ENCODE data around the gene COMMD3. TPM values are rescaled to one million over a fixed set of nuclear protein-coding genes. Genes with fewer than 3 reads are reported as not detected.

The COMMD3 gene
- total and polyA plus RNA-seq, 9 of the 15 experiments (the other 6 are each of a cell fraction or from before 2014, with no cell fraction given) = 50.7 to 217 (median 80.1) TPM

DNA sequence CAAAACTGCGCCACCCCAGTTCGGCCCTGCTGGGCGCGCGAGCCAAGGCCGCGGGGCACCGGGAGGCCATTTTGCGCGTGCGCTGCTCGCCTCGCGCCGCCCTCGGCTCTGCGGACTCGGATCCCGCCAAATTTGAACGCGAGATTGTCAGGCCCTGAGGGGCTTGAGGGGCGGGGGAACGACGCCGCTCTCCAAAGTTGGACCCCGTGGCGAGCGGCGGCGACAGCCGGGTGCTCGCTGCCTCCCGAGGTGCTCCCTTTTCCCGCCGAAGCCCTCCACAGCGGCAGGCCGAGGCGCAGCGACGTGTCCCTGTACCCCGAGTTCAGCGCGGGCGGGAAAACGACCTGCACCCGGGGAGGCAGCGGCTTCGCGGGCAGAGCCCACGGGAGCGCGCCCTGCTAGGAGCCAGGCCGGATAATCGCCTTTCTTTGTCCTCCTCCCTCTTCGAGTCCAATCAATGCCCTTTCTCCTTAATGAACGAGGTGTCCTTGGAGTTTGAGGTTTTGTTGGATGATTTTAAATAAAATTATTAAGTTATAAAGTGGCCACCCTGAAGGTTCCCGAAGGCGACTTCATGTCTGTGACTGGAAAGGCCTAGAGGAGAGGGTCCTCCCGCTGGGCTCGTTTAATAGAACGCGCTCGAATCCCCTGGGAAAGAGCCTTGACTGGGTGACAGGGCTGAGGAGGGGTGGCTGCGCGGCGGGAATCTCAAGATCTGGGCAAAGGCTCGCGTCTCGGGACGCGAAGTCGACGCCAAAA, 18.4 kb downstream of the COMMD3 start (continued):
- no peak for TF ChIP-seq CBX8 (IDR thresholded peaks at IDR 0.05; ENCODE audit: borderline replicate concordance, extremely low read depth, low read depth, low read length, poor library complexity, severe bottlenecking)
- TF ChIP-seq, protein P1, sequence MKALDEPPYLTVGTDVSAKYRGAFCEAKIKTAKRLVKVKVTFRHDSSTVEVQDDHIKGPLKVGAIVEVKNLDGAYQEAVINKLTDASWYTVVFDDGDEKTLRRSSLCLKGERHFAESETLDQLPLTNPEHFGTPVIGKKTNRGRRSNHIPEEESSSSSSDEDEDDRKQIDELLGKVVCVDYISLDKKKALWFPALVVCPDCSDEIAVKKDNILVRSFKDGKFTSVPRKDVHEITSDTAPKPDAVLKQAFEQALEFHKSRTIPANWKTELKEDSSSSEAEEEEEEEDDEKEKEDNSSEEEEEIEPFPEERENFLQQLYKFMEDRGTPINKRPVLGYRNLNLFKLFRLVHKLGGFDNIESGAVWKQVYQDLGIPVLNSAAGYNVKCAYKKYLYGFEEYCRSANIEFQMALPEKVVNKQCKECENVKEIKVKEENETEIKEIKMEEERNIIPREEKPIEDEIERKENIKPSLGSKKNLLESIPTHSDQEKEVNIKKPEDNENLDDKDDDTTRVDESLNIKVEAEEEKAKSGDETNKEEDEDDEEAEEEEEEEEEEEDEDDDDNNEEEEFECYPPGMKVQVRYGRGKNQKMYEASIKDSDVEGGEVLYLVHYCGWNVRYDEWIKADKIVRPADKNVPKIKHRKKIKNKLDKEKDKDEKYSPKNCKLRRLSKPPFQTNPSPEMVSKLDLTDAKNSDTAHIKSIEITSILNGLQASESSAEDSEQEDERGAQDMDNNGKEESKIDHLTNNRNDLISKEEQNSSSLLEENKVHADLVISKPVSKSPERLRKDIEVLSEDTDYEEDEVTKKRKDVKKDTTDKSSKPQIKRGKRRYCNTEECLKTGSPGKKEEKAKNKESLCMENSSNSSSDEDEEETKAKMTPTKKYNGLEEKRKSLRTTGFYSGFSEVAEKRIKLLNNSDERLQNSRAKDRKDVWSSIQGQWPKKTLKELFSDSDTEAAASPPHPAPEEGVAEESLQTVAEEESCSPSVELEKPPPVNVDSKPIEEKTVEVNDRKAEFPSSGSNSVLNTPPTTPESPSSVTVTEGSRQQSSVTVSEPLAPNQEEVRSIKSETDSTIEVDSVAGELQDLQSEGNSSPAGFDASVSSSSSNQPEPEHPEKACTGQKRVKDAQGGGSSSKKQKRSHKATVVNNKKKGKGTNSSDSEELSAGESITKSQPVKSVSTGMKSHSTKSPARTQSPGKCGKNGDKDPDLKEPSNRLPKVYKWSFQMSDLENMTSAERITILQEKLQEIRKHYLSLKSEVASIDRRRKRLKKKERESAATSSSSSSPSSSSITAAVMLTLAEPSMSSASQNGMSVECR (CRISPR knock-in tag; IDR thresholded peaks at IDR 0.05) = no peak
- TF ChIP-seq FIP1L1 (IDR thresholded peaks at IDR 0.05; ENCODE audit: low read depth, low read length, poor library complexity, severe bottlenecking) = peak; percentile 23
- TF ChIP-seq, protein P2, sequence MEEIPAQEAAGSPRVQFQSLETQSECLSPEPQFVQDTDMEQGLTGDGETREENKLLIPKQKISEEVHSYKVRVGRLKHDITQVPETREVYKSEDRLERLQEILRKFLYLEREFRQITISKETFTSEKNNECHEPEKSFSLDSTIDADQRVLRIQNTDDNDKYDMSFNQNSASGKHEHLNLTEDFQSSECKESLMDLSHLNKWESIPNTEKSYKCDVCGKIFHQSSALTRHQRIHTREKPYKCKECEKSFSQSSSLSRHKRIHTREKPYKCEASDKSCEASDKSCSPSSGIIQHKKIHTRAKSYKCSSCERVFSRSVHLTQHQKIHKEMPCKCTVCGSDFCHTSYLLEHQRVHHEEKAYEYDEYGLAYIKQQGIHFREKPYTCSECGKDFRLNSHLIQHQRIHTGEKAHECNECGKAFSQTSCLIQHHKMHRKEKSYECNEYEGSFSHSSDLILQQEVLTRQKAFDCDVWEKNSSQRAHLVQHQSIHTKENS (CRISPR knock-in tag; IDR thresholded peaks at IDR 0.05) = no peak
- TF ChIP-seq TCFL5 (CRISPR knock-in tag; conservative IDR thresholded peaks at IDR 0.05) = no peak
- no peak for TF ChIP-seq YY1 (IDR thresholded peaks at IDR 0.05; ENCODE audit: borderline replicate concordance in 1 of 3, control insufficient read depth in 1 of 3, extremely low read depth in 1 of 3, insufficient read depth in 3 of 3, insufficient read length in 1 of 3, insufficient replicate concordance in 2 of 3, low read depth in 1 of 3, low read length in 2 of 3)
- TF ChIP-seq STAG1 (CRISPR knock-in tag; IDR thresholded peaks at IDR 0.05; ENCODE audit: borderline replicate concordance) = no peak
- no peak for TF ChIP-seq ATF7 (IDR thresholded peaks at IDR 0.05)

Measured in K562 (cell line).